C4-2B (cell line): ENCODE data around the gene WDR90.

Source experiments
- H3K27ac ChIP-seq: fragments of 450-650 bp; 2 replicates; pipeline ENCODE4 v1.5.1; 2017
- CTCF ChIP-seq: fragments of 450-650 bp; conservative IDR thresholded peaks from 2 replicates; pipeline ENCODE4 v1.5.1; 2017; ENCODE audit warnings: mild to moderate bottlenecking
- ZFX ChIP-seq: fragments of 450-650 bp; IDR thresholded peaks from 2 replicates; pipeline ENCODE4 v1.6.1; 2017

Gene WDR90

GRCh38 chr16:686459-687260, 37.5 kb downstream of the WDR90 start:
- no peak overlapping the region for H3K27ac ChIP-seq
- no peak for TF ChIP-seq CTCF
- TF ChIP-seq ZFX: no peak

- H3K27ac ChIP-seq: no peak overlapping the region
- TF ChIP-seq ZFX: no peak
- TF ChIP-seq CTCF: no peak
Observed at GRCh38 chr16:687499-687898, 38.3 kb downstream of the WDR90 start.

- TF ChIP-seq CTCF (no peak), ZFX (no peak)
- peak overlapping the region; percentile 83 for H3K27ac ChIP-seq
Observed at GRCh38 chr16:689175-689897, 40.2 kb downstream of the WDR90 start.

- H3K27ac ChIP-seq: peak overlapping the region; percentile 83; the same call in 1 of the 2 replicates
Observed at GRCh38 chr16:691242-691641, 42.1 kb downstream of the WDR90 start.

GRCh38 chr16:692356-693108, 43.4 kb downstream of the WDR90 start:
- TF ChIP-seq CTCF (no peak), ZFX (no peak)
- H3K27ac ChIP-seq: no peak overlapping the region

- no peak for TF ChIP-seq CTCF
- TF ChIP-seq ZFX: no peak
- H3K27ac ChIP-seq: no peak overlapping the region
Observed at GRCh38 chr16:693364-693763, 44.2 kb downstream of the WDR90 start.

GRCh38 chr16:693766-694165, 44.6 kb downstream of the WDR90 start:
- H3K27ac ChIP-seq: no peak overlapping the region
- no peak for TF ChIP-seq ZFX
